PFSK-1 (cell line): Measurements from ENCODE around the gene PRELID1.

ENCODE experiments used
- FOXP2 ChIP-seq: optimal IDR thresholded peaks from 2 replicates; pipeline ENCODE3; 2011; ENCODE audit warnings: borderline replicate concordance, control low read depth, inconsistent platforms; ENCODE audit not compliant: insufficient read depth; ENCODE audit errors: extremely low read length, extremely low read depth
- POLR2AphosphoS5 ChIP-seq: IDR thresholded peaks from 2 replicates; pipeline ENCODE4 v1.6.1; 2012; ENCODE audit warnings: low read depth, mild to moderate bottlenecking, control low read depth, low read length, moderate library complexity
- SIN3A ChIP-seq: IDR thresholded peaks from 2 replicates; pipeline ENCODE4 v1.6.1; 2012; ENCODE audit warnings: mild to moderate bottlenecking, low read length, moderate library complexity, borderline replicate concordance; ENCODE audit not compliant: insufficient read depth
- TAF1 ChIP-seq: IDR thresholded peaks from 2 replicates; pipeline ENCODE4 v1.6.1; 2012; ENCODE audit warnings: low read length, control low read depth, borderline replicate concordance; ENCODE audit not compliant: insufficient read depth
- TF ChIP-seq, protein P1 (sequence below), 2 experiments: IDR thresholded peaks; 2 replicates each; pipeline versions ENCODE4 v1.6.1 to v1.8.0; 2011 to 2012; ENCODE audit warnings: low read depth in 2 of 2, low read length in 2 of 2, control low read depth in 1 of 2, inconsistent platforms in 1 of 2, mild to moderate bottlenecking in 1 of 2, moderate library complexity in 1 of 2; ENCODE audit not compliant: insufficient read depth in 1 of 2

The PRELID1 gene

DNA sequence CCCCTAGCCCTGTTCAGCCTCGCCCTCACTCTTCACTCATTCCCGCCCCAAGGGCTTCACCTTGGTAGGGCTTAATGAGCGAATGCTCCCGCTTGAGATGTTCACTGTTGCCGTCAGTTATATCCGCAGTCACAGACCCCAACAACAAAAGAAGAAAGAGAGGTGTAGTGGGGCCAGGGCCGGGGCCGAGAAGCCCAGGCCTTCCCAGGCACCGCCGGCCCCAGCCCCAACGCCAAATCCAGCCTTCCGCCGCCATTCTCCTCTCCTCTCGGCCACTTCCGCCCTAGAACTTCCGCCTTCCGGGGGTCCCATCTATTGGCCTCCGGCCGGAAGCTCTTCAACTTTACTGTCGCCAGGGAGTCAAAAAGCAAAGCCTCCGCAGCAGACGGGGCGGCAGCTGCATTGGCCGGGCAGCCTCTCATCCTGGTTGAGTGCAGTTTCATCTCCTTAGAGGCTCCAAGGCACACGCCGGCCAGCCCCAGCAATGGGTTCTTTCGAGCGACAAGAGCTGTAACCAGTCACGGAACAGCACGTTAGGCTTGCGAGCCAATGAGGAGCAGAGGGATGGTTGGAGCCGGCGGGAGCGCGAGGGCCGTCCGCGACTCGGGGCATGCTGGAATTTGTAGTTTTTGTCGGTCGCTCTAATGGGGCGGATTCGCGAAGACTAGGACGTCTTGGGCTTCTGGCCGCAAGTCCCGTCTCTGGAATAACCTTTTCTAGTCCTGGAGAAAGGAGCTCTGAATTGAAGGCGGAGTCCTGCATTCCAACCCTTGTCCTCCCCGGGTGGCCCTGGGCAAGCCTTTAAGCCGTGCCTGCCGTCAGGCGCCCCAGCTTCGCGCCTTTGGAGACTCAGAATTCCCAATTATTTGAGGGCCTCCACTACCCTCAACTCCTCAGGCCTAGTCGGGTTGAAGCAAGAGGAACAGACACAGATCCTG lies 48.1 kb downstream of the PRELID1 start, which contains the start of gene LMAN2:
Gene LMAN2 (minus strand): TSS at position 277 of the 938 bp plus-strand sequence. CDS start 21 bp downstream, at position 256.
- TF ChIP-seq SIN3A (peak; percentile 61; the same call in 1 of the 2 replicates), TAF1 (peak; percentile 83; the same call in 1 of the 2 replicates), POLR2AphosphoS5 (peak; percentile 76), FOXP2 (peak; percentile 48)
- TF ChIP-seq, protein P1, sequence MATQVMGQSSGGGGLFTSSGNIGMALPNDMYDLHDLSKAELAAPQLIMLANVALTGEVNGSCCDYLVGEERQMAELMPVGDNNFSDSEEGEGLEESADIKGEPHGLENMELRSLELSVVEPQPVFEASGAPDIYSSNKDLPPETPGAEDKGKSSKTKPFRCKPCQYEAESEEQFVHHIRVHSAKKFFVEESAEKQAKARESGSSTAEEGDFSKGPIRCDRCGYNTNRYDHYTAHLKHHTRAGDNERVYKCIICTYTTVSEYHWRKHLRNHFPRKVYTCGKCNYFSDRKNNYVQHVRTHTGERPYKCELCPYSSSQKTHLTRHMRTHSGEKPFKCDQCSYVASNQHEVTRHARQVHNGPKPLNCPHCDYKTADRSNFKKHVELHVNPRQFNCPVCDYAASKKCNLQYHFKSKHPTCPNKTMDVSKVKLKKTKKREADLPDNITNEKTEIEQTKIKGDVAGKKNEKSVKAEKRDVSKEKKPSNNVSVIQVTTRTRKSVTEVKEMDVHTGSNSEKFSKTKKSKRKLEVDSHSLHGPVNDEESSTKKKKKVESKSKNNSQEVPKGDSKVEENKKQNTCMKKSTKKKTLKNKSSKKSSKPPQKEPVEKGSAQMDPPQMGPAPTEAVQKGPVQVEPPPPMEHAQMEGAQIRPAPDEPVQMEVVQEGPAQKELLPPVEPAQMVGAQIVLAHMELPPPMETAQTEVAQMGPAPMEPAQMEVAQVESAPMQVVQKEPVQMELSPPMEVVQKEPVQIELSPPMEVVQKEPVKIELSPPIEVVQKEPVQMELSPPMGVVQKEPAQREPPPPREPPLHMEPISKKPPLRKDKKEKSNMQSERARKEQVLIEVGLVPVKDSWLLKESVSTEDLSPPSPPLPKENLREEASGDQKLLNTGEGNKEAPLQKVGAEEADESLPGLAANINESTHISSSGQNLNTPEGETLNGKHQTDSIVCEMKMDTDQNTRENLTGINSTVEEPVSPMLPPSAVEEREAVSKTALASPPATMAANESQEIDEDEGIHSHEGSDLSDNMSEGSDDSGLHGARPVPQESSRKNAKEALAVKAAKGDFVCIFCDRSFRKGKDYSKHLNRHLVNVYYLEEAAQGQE (IDR thresholded peaks at IDR 0.05; ENCODE audit: insufficient read depth in 1 of 2, low read depth in 2 of 2, low read length in 2 of 2), result no peak

DNA sequence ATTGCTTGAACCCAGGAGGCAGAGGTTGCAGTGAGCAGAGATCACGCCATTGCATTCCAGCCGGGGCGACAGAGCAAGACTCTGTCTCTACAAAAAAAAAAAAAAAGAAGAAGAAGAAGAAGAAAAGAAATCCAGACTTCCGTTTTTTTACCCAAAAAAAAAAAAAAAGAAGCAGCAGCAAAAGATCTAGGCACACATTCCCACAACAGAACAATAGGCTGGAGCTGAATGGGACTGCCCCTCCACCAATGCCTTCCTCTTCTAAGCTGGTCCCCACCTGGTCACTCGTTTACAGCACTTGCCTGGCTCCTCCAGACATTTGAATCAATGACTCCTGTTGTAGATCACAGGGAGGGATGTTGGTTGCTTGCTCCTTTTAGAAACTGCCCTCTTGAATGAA lies 49.5 kb downstream of the PRELID1 start:
- TF ChIP-seq POLR2AphosphoS5 (no peak), TAF1 (no peak), FOXP2 (no peak), SIN3A (no peak)
- TF ChIP-seq, protein P1 (IDR thresholded peaks at IDR 0.05; ENCODE audit: insufficient read depth in 1 of 2, low read depth in 2 of 2, low read length in 2 of 2), result no peak

DNA sequence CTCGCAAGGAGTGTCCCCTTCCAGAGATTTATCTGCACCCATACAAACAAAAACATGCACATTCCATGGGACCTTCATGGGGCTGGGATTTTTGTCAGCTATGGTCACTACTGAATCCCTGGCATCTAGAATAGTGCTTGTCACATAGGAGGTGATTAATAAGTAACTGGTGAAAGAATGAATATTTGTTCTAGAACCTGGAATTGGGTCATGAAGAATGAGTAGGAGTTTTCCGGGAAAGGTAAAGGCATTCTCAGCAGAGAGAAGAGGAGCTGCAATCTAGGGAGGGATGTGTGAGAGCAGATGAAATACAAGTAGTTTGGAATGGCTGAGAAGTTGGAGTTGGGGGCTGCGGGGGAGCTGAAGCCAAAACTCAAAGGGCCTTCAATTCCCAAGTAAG lies 50.7 kb downstream of the PRELID1 start:
- TF ChIP-seq SIN3A (no peak), FOXP2 (no peak), POLR2AphosphoS5 (no peak), TAF1 (no peak)
- TF ChIP-seq, protein P1 (IDR thresholded peaks at IDR 0.05; ENCODE audit: insufficient read depth in 1 of 2, low read depth in 2 of 2, low read length in 2 of 2), result no peak

DNA sequence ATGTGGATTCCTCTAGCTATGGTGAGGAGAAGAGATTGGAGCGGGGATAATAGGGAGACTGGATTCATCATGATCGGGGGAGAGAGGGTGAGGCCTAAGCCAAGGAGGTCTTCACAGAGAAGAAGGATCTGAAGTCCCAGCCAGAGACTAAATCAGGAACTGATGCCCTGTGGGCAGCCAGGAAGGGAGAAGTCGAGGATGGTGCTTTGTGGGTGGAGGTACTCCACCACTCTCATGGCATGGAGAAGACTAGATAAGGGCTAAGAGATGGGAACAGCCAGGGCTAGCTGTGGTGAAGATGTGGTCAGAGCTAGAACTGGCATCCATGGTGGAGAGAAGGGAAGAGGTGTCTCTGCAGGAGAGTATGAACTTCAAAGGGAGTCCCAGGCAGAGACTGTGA lies 51.1 kb downstream of the PRELID1 start:
- no peak for TF ChIP-seq POLR2AphosphoS5
- no peak for TF ChIP-seq TAF1
- TF ChIP-seq SIN3A, result no peak
- TF ChIP-seq FOXP2, result no peak
- TF ChIP-seq, protein P1 (IDR thresholded peaks at IDR 0.05; ENCODE audit: insufficient read depth in 1 of 2, low read depth in 2 of 2, low read length in 2 of 2), result no peak
